HG03025 (cell line): ENCODE measurements around the gene ZC2HC1B.
"Not testable (repeated sequence)": the region's sequence is repeated elsewhere in the genome, so short reads cannot be mapped to it uniquely, and the experiment has no call there.

Experiments used
- ATAC-seq: cut with Tn5 transposase; IDR thresholded peaks from one replicate; pipeline ENCODE4 v1.9.1; 2021; ENCODE audit warnings: mild to moderate bottlenecking, moderate library complexity; ENCODE audit not compliant: unreplicated experiment, low FRiP score

ZC2HC1B gene, protein sequence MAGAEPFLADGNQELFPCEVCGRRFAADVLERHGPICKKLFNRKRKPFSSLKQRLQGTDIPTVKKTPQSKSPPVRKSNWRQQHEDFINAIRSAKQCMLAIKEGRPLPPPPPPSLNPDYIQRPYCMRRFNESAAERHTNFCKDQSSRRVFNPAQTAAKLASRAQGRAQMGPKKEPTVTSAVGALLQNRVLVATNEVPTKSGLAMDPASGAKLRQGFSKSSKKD

GRCh38 chr6:143864234-143864633, at the start of gene ZC2HC1B:
ZC2HC1B (plus strand) TSS chr6:143864474; CDS start chr6:143864540, 66 bp downstream.
- no peak for ATAC-seq

DNA sequence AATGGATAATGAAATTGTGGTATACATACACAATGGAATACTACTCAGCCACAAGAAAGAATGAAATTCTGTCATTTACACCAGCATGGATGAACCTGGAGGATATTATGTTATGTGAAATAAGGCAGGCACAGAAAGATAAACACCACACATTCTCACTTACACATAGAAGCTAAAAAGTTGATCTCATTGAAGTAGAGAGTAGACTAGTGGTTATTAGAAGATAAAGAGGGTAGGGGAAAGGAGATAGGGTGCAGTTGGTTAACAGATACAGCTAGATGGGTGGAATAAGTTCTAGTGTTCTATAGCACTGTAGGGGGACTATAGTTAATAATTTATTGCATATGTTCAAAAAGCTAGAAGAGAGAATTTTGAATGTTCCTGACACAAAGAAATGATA, 46.7 kb upstream of the ZC2HC1B start:
- ATAC-seq: no peak

DNA sequence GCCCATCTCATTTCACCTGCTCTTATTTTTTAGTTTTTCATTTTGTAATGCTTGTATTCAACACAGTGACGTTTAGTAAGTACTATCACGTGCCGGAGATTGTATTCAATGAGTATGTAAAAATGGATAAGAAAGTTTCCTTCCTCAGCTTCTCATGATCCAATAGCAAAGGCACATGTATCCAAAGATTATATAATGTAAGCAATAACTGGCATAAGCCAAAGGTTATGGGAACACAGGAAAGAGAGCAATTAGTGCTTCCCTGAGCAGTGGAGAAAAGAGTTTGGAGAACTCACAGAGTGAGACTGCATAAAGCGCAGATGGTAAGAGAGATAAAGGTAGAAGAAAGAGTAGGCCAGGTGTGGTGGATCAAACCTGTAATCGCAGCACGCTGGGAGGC, 42.9 kb upstream of the ZC2HC1B start:
- ATAC-seq: no peak

DNA sequence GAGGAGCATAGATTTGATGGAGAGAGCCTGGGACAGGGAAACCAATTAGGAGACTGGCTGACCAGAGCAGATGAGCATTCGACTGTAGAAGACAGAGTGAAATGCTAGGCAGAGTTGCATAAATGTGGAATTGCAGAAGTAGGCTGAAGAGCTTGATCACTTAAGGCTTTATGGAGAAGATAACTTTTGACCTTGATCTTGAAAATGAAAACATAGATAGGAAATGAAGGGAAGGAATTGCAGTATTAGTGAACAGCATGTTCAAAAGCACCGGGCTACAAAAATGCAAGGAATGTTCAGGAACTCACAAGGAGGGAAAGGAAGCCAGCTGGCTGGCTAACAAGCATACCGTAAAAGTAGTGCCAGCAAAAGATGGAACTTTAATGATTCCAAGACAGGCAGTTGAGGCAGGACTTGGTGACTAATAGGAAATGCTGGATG, 41.7 kb upstream of the ZC2HC1B start:
- ATAC-seq: no peak

DNA sequence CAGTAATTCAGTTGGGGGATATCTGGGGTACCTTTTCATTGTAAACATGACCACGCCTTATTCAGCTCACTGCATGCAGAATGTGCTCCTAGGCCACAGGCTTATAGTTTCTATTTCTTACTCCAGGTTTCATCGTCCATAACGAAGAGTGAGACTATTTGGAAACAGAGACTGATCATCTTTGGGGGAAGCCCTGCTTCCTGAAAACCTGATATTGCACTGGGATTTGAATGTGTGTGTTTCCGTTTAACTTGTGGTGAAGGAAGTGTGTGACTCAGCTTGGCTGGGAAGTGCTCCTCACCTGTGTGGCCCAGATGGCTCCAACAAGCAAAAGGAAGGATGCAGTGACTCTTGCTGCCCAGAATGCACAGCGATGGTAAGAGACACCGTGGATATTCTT, 40.7 kb upstream of the ZC2HC1B start:
- ATAC-seq: no peak

DNA sequence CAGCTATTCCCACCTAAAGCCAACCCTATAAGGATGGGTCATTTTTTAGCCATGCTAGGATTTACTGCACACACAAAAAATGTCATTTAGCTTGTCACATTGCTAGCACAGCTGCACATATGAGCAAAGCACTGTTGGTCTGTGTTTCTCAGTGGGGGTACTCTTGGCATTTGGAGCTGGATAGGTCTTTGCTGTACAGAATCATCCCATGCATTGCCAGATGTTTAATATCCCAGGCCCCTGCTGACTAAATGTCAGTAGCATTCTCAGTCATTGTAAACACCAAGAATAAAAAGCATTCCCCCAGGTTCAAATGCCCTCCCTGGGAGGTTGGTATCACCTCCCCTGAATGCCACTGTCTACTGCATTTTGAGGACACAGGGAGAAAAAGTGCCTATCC, 35.7 kb upstream of the ZC2HC1B start:
- ATAC-seq: no peak

DNA sequence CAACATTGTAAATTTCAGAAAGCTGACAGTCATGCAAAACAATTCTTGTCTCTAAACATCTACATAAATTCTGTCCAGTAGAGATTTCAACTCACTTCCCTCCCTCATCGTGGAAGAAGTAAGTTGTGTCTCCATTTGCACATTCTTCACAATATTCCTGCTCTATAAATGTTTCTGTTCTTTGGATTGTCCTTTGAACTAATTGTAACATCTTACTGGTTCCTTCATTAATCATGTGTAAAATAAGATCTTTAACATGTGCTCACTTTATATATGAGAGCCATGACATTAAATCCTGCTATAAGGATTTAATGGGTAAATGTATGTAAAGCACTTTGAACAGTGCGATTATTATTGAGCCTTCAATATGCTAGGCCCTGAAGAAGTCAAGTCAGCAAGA, 28.1 kb upstream of the ZC2HC1B start:
- ATAC-seq: no peak

- ATAC-seq: no peak
Observed at GRCh38 chr6:143838395-143838794, 25.9 kb upstream of the ZC2HC1B start.

GRCh38 chr6:143839196-143839595, 25.1 kb upstream of the ZC2HC1B start:
- ATAC-seq: no peak

GRCh38 chr6:143840595-143841265, 23.5 kb upstream of the ZC2HC1B start:
- ATAC-seq: no peak

GRCh38 chr6:143842461-143842901, 21.8 kb upstream of the ZC2HC1B start:
- peak; percentile 19 for ATAC-seq

DNA sequence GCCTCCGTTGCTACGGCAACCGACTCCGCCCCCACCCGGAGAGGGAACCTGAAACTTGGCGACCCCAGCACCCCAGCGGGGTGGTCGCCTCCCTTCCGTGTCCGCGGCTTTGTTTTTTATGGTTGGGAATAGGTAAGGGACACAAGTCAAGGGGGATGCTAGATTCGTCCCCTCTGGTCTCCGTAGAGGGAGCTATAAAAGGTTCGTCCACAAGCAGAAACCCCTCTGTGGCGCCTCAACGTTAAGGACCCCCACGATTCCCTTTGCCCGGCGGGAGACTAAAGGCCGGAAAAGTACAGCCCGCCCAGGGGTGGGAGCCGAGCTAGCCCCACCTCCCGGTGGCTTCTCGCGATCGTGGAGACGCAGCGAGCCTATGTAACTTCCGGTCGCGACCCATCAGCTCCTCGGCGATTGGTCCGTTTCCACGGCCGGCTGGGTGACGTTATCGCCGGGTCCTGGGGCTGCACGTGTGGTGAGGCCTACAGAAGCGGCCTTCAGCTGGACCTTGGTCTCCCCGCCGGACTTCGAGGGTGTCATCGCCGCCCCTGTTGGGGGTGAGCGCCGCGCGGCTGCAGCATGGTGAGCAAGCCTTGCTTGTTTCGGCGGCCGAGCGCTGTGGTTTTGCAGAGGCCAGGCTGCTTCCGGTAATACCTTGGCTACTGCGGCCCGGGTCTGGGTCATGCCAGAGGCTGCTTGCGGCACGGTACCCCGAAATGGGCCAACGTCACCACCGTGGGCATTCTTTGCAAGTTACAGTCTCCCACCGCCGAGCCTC, 21.2 kb upstream of the ZC2HC1B start, which contains the start of gene LTV1:
Gene LTV1, plus strand, starts transcription at position 437 of the 775 bp plus-strand sequence. Its CDS starts 140 bp downstream, at position 577.
- peak; percentile 99 for ATAC-seq

DNA sequence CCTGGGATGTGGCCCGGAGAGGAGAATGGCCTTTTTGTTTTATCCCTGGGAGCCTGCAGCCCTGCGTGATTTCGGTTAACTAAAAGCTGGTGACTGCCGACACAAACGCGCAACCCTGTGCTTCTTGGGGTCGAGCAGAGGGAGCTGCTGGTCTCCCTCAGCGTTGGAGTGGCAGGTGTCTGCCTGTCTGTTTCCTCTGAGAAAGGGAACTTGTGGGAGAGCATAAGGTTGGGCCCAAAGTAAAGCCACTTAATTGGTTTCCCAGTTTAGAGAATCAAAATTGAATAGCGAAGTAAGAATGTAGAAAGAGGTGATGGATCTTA, 20.6 kb upstream of the ZC2HC1B start:
- ATAC-seq: no peak

GRCh38 chr6:143844006-143844405, 20.3 kb upstream of the ZC2HC1B start:
- ATAC-seq: no peak

- ATAC-seq: no peak
Observed at GRCh38 chr6:143845033-143845432, 19.2 kb upstream of the ZC2HC1B start.

- not testable (repeated sequence) for ATAC-seq
Observed at GRCh38 chr6:143851706-143852105, 12.6 kb upstream of the ZC2HC1B start.

DNA sequence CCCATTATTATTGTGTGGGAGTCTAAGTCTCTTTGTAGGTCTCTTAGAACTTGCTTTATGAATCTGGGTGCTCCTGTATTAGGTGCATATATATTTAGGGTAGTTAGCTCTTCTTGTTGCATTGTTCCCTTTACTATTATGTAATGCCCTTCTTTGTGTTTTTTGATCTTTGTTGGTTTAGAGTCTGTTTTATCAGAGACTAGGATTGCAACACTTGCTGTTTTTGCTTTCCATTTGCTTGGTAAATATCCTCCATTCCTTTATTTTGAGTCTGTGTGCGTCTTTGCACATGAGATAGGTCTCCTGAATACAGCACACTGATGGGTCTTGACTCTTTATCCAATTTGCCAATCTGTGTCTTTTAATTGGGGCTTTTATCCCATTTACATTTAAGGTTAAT, 9.2 kb upstream of the ZC2HC1B start:
- not testable (repeated sequence) for ATAC-seq

- ATAC-seq: not testable (repeated sequence)
Observed at GRCh38 chr6:143856762-143857161, 7.5 kb upstream of the ZC2HC1B start.

GRCh38 chr6:143857651-143858050, 6.6 kb upstream of the ZC2HC1B start:
- no peak for ATAC-seq

DNA sequence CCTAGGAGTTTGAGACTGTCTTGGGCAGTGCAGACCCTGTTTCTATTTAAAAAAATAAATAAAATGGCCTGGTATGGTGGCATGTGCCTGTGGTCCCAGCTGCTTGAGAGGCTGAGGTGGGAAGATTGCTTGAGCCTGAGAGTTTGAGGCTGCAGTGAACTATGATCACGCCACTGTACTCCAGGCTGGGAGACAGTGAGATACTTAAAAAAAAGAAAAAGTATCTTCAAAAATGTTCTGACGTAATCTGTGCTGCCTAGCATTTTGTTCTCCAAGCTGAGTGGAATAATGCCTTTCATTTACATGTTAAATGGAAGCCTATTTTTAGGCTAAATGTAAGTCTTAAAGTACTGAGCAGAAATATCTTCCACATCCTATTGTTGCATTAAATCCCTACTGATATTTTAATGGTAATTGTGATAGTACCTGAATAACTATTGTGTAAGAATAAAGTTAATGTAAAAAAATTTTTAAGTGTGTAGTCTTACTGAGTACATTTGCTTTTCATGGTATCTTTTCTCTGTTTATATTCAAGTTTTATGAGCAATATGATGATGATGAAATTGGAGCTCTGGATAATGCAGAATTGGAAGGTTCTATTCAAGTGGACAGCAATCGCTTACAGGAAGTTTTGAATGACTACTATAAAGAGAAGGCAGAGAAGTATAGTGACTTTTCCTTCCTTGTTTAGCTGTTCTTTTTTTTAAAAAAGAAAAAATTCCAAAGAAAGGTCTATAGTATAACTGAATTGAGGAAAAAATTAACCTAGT, 4.2 kb upstream of the ZC2HC1B start:
- ATAC-seq: no peak

- ATAC-seq: no peak
Observed at GRCh38 chr6:143863771-143864170, 503 bp upstream of the ZC2HC1B start.
